ENCODE measurements around the gene DGKG.
A peak's percentile ranks its signal among the peaks of the same experiment; 100 is the strongest.

Gene DGKG

GRCh38 chr3:186318135-186318534 lies 43.9 kb downstream of the DGKG start:
- DNase-seq (ENCODE audit: low read depth), result no peak

DNA sequence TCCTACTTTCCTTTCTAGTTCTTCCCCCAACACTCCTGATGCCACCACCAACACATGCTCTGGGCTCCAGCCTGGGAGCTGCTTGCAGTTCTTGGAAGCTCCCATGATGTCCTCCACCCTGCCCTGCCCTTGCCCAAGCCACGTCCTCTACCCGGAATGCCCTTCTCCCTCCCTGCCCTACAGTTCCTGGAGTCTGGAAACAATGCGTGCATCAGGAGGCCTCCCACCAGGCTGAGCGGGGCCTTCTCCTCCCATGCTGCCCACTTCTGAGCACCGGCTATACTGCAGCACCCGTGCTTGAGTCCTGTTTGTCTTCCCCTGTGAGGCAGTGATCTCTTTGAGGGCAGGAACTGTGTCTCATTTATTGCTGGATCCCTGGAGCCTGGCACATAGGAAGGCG lies 44.6 kb downstream of the DGKG start:
- DNase-seq (ENCODE audit: low read depth), result no peak

DNA sequence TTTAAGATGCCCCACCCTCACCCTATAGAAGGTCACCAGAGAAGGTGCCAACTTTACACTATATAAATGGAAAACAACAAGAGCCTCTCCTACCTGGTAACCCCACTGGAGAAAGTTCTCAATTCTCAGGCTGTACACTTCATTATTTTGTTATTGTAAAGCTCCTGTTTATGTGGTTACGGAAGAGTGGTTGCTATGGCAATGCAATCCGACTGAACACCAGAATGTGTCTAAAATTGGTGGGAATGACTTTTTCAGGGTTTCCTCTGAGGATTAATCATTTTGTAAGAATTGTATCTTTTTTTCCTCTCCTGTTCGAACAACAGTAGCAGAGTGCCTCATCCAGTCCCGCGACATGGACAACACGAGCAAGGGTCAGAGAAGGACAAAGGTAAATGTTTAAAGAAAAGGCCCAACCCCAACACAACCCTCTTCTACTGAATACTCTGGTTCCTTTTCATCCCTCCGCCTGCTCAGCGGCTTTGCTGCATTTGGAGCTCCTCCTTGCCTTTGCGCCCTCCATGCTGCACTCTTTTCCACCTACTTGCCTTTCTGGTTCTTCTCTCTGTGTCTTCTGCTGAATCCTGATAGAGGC lies 45.3 kb downstream of the DGKG start:
- DNase-seq (ENCODE audit: low read depth), result no peak

- DNase-seq (ENCODE audit: low read depth), result peak; percentile 23
Measured at GRCh38 chr3:186315581-186316354, 46.3 kb downstream of the DGKG start.

- no peak for DNase-seq (ENCODE audit: low read depth)
Measured at GRCh38 chr3:186314896-186315295, 47.1 kb downstream of the DGKG start.

DNA sequence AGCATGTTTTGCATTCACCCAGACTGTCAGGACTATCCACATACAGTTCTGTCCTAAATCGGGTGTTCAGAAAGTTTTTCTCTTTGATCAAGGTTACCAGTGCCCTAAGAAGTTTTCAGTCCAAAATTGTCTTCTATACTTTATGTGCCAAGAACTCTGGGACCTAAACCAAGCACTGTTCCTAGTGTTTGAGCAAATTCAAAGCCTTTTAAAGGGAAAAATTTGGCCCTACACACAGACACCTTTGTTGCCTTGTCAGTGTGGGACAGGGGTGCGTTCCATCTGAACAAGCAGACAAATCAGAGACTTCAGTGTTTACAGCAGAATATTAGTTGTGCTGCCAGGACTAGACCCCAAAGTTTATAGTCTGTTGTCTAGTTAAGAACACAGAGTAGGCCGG lies 50.6 kb downstream of the DGKG start:
- no peak for DNase-seq (ENCODE audit: low read depth)

DNA sequence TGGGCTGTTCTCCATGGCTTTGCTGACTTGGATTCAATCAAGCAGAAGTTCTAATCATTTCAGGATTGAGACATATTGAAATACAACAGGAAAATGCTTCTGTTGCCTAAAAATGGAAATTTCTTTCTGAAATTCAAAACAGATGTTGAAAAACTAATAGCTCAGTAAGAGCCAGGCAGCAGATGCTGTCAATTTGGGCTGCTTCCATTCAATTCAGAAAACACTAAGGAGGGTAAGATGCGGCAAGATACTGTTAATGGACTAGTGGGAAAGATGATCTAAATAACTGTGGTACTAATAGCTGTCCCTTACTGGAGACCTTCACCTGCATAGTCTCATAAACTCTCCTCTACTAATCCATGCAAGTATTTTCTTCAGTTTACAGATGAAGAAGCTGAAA lies 53.5 kb downstream of the DGKG start:
- no peak for DNase-seq (ENCODE audit: low read depth)

- peak; percentile 43 for DNase-seq (ENCODE audit: low read depth)
Measured at GRCh38 chr3:186307594-186308221, 54.3 kb downstream of the DGKG start.

DNA sequence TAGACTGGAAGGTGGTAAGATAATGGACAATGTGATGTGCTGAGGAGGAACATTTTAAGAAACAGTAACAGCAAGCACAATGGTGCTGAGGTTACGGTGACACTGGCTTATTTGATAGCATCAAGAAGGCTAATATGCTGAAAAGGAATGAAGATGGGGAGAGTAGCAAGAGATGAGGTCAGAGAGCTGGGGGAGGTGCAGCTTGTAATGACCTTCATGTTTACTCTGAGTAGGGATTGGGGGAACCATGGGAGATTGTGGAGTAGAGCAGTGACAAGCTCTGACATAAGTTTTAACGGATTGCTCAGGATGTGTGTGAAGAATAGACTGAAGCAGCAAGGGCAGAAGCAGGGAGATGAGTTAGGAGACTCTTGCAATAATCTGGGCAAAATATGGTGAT lies 56.7 kb downstream of the DGKG start:
- no peak for DNase-seq (ENCODE audit: low read depth)

DNA sequence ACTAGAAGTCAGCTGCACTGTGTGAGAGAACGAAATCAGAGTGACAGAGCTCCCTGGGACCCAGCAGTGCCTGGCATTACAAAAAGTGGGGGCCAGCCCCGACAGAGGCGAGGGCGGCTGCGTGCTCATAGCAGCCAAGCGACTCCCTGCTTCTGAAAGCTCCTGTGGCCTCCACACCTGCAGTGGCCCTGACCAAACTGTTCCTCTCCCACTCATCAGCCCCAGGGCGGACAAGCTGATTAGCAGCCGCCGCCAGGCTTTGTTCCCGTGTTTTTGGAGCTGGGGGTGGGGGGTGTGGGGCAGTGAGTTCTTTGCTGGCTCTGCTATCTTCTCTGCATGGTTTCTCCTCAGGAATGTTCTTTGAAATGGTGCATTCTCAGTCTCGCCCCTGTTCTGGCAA lies 58.1 kb downstream of the DGKG start:
- no peak for DNase-seq (ENCODE audit: low read depth)

GRCh38 chr3:186299327-186299726 lies 62.7 kb downstream of the DGKG start:
- DNase-seq (ENCODE audit: low read depth), result no peak

DNA sequence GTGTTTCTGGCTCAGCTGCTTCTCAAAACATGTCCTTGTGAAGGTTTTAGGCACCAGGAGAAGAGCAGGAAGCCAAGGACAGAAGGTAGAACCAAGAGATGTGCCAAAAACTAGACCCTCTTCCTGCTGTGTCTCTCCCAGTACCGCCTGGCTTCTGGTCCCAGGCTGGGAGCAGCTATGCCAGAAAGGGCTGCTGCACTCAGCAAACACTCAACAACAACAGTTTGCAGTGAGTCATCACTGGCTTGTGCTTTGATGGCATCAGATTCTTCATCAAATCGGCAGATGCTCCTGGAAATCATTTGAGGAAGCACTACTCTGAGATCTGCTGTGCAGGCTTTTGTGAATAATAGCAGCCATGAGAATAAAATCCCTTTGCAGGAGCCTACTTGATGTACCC lies 63.2 kb downstream of the DGKG start:
- peak; percentile 19 for DNase-seq (ENCODE audit: low read depth)

GRCh38 chr3:186290796-186291195 lies 71.2 kb downstream of the DGKG start:
- peak; percentile 18 for DNase-seq (ENCODE audit: low read depth)

DNA sequence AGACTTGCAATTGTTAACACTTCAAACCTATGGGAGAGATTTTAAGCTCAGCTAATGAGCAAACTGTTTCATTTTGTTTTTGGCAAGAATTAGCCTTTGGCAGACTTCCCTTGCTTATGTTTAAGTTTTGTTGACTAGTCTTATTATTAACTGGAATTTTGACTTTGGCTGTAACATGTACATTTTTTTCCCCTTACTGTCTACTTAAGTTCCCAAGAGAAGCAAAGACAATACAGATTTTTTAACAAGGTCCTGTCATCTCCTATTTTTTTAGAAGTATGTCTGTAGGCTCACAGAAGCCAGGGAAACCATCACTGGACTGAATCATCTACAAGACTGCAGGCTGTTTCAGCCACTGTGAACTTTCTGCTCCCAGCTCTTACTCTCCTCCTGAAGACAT lies 74.3 kb downstream of the DGKG start:
- DNase-seq (ENCODE audit: low read depth), result peak; percentile 87

GRCh38 chr3:186286114-186286513 lies 75.9 kb downstream of the DGKG start:
- DNase-seq (ENCODE audit: low read depth), result peak; percentile 45

- DNase-seq (ENCODE audit: low read depth), result no peak
Measured at GRCh38 chr3:186284661-186285060, 77.4 kb downstream of the DGKG start.

- DNase-seq (ENCODE audit: low read depth), result no peak
Measured at GRCh38 chr3:186284349-186284652, 77.7 kb downstream of the DGKG start.

GRCh38 chr3:186283651-186284348 lies 78.2 kb downstream of the DGKG start:
- DNase-seq (ENCODE audit: low read depth), result peak; percentile 76

- DNase-seq (ENCODE audit: low read depth), result peak; percentile 48
Measured at GRCh38 chr3:186283096-186283495, 78.9 kb downstream of the DGKG start.

GRCh38 chr3:186281176-186281575 lies 80.9 kb downstream of the DGKG start:
- peak; percentile 94 for DNase-seq (ENCODE audit: low read depth)

DNA sequence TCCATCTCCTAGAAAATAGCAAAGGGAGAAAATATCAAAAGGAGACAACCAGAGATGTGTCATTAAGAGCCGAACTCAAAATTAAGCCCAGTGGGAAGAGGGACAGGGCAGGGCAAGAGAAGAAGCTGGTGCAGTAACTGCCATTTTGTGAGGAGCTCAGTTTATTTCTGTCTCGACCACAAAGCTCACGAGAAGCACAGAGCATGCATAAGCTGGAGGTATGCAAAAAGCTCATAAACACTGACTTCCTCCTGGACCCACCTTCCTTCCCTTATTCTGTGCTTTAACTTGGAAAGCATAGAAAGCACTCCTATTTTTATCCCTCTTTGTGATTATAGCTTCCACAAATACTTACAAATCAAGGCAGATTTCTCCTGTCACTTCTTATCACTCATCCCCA lies 81.3 kb downstream of the DGKG start:
- no peak for DNase-seq (ENCODE audit: low read depth)

- peak; percentile 79 for DNase-seq (ENCODE audit: low read depth)
Measured at GRCh38 chr3:186277268-186277909, 84.6 kb downstream of the DGKG start.

- no peak for DNase-seq (ENCODE audit: low read depth)
Measured at GRCh38 chr3:186275436-186275835, 86.6 kb downstream of the DGKG start.
